ENCODE results near the gene NATD1.

The NATD1 gene

GRCh38 chr17:21289902-21290571 is 36.8 kb upstream of the NATD1 start:
- DNase-seq: no peak

- no peak for DNase-seq
Measured at GRCh38 chr17:21289175-21289901, 36.1 kb upstream of the NATD1 start.

DNA sequence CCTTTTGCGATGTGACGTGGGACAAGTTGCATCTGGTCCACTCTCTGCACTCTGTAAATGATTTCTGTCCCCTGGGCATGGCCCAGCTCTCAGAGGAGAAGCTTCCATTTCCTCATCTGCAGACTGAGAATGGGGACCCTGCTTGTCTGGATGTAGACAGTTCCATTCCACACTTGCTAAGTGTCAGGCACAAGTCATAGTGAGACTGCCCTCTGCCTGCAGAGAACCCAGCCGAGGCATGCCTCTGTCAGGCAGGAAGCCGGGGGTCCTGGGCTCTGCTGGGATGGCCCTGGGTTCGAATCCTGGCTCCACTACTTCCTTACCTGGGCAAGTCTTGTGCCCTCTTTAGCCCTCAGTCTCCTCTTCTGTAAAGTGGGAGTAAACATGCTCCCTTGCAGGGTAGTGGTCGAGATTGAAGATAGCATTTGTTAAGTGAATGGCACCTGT is 35.4 kb upstream of the NATD1 start:
- no peak for DNase-seq

DNA sequence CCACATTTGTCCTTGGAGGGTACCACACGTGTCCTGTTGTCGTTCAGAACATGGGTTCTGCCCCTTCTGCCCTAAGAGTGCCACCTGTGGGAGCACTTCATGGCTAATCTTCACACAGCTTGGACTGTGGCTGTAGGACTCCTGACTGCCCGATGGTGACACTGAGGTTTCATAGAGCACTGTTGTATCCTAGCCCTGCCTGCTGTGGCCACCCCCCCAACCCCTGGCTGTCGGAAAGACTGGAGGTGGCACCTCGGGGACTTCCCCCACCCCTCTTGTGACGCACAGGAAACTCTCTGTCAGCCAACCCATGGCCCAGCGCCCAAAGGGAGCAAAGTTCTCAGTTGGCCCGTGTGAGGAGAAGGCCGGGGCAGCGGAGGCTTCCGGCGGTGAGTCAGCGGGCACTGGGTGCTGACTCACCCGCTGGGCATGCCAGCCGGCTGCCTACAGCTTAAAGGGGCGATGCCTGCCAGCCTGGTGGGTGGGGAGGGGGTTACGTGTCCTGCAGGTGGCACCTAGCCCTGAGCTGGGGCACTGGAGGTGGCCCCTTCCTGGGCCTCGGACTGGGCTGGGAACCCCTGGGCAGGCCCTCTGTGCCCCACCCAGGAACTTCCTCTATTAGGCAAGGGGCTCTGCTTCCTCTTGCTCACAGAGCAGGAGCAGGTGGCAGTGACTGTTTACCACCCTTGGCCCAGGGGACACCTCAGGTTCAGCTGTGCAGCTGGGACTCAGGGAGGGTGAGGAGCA is 34.7 kb upstream of the NATD1 start:
- DNase-seq: peak; percentile 97

GRCh38 chr17:21286909-21287702 is 33.9 kb upstream of the NATD1 start:
- peak; percentile 50 for DNase-seq

DNA sequence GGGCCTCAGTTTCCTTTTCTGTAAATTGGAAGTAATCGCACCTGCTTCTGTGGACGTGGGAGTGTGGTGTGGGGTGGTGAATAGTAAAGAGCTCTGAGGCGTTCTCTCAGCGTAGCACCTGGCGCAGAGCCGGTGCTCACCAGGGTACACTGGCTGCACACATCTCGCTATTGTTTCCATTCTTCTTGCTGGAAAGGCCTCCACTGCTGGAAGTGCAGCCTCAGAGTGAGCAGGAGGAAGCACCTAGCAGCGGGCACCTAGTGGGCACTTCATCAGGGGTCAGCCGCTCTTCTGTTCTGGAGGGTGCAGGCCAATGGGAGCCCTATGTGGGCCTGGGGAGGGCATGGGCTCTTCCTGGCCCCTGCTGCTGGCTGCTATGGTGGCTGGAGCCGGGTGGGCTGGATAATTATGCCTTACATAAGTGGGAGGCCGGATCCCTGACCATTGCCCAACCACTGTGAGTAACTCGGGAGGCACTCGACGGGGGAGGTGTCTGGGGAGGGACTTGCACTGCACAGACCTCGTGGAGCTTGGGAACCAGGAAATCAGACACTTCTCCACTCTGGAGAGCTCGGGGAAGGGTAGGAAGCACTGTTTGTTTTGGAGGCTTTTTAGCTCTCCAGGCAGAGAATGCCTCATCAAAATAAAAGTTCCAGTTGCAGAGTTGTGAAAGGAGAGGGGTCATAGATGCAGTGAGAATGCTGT is 33.0 kb upstream of the NATD1 start:
- DNase-seq: no peak

DNA sequence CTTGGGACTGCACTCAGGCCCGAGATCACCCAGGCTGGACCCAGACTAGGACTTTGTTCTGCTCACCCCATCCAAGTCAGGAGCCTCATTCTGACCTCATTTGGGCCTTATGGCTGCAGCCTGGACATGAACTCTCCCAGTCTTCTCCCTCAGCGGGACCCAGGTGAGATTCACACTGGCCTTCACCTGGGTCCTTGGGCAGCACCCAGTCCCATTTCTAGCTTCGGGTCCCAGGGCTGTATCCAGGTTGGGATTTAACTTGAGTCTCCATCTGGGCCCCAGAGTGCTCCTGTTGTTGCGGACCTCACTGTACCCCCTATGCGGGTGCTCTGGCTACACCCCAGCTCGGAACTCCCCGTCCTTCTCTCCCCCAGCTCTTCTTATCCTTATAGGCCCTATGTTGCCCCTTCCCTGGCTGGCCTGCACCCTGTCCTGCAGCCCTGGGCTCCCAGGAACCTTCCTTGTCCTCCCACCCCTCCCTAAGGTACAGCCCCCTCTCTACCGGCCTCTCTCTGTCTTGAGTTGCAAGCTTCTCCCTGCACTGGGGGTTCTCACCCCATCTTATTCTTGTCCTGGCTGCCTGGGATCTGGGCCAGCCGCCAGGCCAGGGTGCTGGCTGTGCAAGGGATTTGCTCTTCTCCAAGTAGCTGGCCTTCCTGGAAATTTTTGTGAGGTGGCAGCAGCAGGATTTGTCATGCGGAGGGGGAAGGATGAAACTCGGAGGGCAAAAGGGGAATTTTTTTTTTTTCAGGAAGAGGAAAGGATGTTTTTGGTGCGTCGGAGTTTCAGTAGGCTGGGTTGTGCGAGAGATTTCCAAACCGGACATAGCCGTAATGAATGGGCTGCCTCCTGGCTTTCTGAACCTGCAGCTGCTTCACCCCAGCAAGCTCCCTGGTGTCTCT is 32.2 kb upstream of the NATD1 start:
- no peak for DNase-seq

- DNase-seq: peak; percentile 98
Measured at GRCh38 chr17:21284319-21285163, 31.3 kb upstream of the NATD1 start, which contains the start of gene MAP2K3. TSS of gene MAP2K3 (plus strand) at chr17:21284711. CDS start at chr17:21284921, 210 bp downstream.

DNA sequence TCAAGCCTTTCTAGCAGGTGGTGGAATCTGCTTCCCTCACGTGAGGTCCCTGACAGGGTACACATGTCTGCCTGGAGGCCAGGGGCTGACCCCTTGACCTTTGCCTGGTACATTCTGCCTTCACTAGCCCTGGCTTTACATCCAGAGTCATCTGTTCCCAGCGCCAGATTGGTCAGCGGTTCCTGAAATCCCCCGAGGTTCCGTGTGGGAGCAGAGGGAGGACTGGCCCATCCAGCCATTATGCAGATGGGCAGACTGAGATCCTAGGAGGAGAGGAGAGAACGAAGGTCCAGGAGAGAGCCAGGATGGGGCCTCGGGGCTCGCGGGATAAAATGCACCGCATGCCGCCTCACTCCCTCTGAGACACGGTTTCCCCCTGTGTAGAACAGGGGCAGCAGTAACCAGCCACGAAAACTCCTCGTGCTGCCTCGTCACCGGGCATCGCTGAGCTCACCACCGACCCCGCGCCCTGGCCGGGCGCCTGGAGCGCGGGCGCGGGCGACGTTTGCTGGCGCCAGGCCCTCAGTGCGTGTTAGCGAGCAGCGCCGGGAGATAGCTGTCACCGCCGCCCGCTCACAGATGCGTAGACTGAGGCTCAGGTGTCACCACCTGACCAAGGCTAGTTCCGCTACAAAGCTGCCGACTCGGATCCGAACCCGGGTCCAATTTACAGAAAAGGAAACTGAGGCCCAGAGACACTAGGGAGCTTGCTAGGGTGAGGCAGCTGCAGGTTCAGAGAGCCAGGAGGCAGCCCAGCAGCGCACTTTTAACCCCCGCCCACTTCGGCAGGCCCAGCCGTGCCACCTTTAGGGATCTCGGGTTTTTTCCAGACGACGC is 30.5 kb upstream of the NATD1 start:
- DNase-seq: peak; percentile 36

DNA sequence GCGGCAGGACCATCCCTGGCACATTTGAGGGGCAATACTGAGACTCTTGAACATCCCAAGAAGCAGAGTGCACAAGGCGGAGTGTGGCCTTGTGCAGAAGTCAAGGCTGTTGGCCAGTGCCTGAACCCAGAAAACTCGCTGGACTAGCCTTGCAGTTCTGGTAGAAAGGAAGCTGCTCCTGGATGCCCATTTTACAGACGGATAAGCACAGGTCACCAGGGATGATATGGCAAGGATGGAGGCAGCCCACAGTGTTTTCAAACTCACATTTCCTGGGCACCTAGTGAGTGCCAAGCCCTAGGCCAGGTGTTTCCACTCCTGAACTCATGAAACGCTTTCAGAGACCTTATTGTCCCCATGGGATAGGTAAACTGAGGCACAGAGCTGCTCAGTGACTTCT is 29.6 kb upstream of the NATD1 start:
- no peak for DNase-seq

DNA sequence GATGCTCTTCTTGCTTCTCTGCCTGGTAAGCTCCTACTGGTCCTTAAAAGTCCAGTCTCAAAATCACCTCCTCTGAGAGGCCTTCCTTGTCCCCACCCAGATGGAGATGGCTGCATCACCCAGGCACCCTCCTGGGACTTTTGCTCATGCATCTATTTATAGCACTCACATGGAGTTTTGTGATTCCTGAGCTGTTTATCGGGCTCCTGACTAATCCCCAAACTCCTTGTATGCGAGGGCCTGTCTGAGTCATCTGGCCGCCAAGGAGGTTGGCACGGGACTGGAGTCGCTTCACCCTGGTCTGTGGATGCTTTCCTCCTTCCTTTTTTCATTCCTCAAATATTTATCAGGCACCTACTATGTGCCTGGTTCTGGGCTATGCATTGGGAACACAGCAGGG is 29.0 kb upstream of the NATD1 start:
- DNase-seq: no peak

DNA sequence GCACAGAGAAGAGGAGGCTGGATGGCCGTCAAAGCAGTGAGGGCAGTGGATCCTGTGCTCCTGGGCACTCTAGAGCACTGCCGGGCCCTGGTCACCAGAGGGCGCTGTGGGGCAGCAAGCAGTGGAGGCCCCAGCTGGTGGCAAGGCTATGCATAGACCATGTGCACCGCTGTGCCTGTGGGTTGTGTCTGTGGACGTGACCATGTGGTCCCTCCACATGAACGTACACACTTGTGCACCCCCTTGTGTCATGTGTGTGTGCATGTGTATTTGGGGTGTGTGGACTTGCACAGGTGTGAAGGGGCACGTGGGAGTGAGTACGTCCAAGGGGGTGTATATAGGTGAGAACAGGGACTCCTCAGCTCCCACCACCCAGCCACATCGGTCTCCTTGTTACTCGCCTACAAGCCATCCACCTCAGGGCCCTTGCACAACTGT is 26.9 kb upstream of the NATD1 start:
- DNase-seq: peak; percentile 92

DNA sequence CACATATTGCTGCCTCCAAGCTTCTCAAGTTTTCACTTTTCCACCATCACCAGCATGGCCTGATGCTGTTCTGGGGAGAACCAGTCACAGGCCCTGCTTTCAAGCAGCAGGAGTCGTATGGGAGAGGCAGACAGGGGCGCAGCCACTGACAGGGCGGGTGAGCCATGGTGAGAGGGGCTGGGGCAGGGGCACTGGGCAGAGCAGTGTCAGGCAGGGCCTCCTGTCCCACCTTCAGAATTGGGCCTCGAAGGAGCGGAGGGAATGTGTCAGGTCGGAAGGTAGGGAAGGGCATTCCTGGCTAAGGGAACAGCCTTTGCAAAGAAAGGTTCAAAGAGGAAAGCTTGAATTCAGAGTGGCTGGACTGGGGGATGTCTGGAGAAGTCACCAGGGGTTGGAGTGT is 26.4 kb upstream of the NATD1 start:
- DNase-seq: no peak

DNA sequence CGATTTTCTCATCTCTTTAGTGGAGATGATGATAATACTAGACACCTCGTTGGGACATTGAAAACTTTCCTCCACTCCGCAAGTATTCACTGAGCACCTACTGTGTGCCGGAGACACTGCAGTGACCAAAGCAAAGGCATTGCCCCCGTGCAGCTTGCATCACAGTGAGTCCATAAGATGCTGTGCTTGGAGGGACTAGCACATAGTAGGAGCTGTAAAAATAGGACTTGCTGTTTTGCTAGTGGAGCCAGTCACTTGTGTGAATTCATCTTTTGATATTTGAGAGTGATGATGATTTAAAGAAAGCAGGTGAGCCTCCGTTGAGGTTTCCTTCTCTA is 26.0 kb upstream of the NATD1 start:
- DNase-seq: no peak

DNA sequence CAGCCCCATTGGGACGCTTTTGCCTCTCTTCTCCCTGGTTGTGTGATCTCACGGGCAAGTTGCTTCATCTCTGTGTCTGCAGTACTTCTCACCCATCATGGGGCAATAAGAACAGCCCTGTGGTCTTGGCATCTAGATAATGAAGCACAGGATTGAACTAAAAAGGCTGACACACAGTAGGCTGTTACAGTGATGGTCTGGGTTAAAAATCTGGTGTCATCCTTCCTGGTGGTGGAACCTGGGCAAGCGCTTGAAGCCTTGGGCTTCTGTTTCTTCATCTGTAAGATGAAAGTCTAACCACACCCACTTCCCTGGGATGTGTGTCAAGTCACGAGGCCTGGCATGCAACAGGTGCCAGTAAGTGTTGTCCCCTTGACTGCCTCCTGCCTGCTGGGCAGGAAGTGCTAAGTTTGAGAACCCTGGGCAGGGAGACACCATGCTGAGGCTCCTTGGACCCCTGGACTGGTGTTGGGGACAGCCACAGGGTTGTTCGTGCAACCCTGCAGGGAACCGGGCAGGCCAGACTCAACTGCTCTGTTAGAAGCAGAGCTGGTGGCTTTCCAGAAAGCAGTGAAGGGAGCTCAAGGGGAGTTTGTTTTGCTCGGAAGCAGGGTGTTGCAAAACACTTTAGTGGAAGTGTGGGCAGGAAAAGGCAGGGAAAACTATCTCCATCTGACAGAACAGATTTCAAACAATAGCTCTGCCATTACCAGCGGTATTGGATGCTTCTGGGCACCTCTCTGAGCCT is 25.4 kb upstream of the NATD1 start:
- DNase-seq: peak; percentile 41

GRCh38 chr17:21277332-21277731 is 24.1 kb upstream of the NATD1 start:
- DNase-seq: no peak

DNA sequence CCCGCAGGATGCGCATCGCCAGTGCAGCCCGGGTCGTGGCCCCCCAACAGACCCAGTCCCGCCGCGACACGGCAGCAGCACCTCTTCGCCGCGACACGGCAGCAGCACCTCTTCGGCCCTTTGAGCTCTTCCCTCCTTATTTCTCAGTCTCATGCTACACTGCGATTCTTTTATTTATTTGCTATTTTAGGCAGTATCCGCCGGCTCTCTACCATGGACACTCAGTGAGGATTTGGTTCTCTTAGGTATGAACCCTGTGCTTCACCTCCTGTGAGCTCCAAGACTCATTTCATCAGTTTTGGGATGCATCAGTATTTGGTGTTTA is 23.0 kb upstream of the NATD1 start:
- DNase-seq: no peak

DNA sequence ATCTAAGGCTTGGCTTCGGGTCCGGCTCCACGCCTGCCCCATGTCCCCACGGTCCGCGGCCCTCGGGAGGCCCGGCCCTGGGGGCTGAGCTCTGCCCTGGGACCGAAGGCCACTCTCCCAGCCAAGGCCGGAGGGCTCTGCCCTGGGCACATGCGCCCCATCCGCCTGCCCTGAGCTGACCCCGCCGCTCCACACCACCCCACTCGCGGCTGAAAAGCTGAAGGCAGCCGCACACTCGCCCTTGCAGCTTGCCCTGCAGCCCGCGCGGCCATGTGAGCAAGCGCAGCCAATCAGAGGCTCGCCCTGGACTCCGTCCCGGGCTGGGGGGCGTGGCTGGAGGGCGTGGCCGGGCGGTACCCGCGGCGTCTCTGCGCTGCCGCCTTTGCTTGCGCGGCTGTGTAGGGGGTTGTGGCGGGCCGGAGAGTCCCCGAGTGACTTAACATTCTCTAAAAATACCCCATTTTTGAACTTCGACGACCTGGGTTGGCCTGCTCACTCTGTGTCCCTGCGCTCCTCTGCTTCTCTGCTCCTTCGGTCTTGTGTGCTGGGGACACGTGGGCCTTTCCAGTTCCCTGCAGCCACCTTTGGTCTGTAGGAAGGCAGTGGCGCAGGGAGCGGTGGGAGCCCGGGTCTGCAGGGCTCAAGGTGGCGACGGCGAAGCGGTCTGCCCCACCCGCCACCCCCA is 22.5 kb upstream of the NATD1 start:
- peak; percentile 97 for DNase-seq
